ENCODE data around the gene ADCY1. TPM values are rescaled to one million over a fixed set of nuclear protein-coding genes. Genes with fewer than 3 reads are reported as not detected.

ADCY1 gene
- polyA plus RNA-seq, 1 donor (not counting 4 experiments of a cell fraction or from before 2014, with no cell fraction given): 0.54 TPM

GRCh38 chr7:45609180-45609579, 35.0 kb downstream of the ADCY1 start:
- Histone ChIP-seq H3K27ac (ENCODE audit: control insufficient read depth, insufficient read depth, low read length) (no peak overlapping the region), H3K36me3 (ENCODE audit: control insufficient read depth in 2 of 2, extremely low read depth in 1 of 2, insufficient read depth in 2 of 2, low read length in 2 of 2) (no peaks in the 10 kb centered on the region), H3K4me3 (ENCODE audit: control insufficient read depth in 2 of 3, extremely low read depth in 1 of 3, insufficient read depth in 2 of 3, low read depth in 1 of 3, low read length in 3 of 3) (no peak overlapping the region), H3K79me2 (ENCODE audit: control insufficient read depth, insufficient read depth, low read length) (no peaks in the 10 kb centered on the region), H3K4me1 (ENCODE audit: control insufficient read depth, extremely low read depth, insufficient read depth, low read length) (no peaks in the 10 kb centered on the region), H4K20me1 (ENCODE audit: control insufficient read depth, extremely low read depth, insufficient read depth, low read length) (no peaks in the 10 kb centered on the region), H3K27me3 (ENCODE audit: control insufficient read depth, extremely low read depth, insufficient read depth, low read length) (no peaks in the 10 kb centered on the region), H3K4me2 (ENCODE audit: control insufficient read depth, extremely low read depth, insufficient read depth, low read depth, low read length) (no peak overlapping the region), H2AFZ (ENCODE audit: control insufficient read depth, low read length) (no peak overlapping the region), H3K9me3 (ENCODE audit: control insufficient read depth, low read depth, low read length) (no peaks in the 10 kb centered on the region), H3K9me1 (ENCODE audit: control insufficient read depth, extremely low read depth, insufficient read depth, low read length) (no peaks in the 10 kb centered on the region), H3K9ac (ENCODE audit: control insufficient read depth, extremely low read depth, insufficient read depth, low read length) (no peak overlapping the region)
- dilution Hi-C loops (cut with MboI; ENCODE audit: extremely low pct_ligation_motif_present, low sequenced_read_pairs): no loop called here
- no peak for DNase-seq (ENCODE audit: low read depth, low spot score)
- FAIRE-seq: no peak
- TF ChIP-seq CTCF (optimal IDR thresholded peaks at IDR 0.05 in 1 of 3, IDR thresholded peaks at IDR 0.05 in 1 of 3, conservative IDR thresholded peaks at IDR 0.05 in 1 of 3; ENCODE audit: extremely low read depth in 1 of 3, insufficient read depth in 2 of 3, low read length in 3 of 3): no peak
- TF ChIP-seq EZH2 (IDR thresholded peaks at IDR 0.05; ENCODE audit: low read length): no peak

- Histone ChIP-seq H3K4me2 (ENCODE audit: control insufficient read depth, extremely low read depth, insufficient read depth, low read depth, low read length) (no peak overlapping the region), H3K9me3 (ENCODE audit: control insufficient read depth, low read depth, low read length) (no peaks in the 10 kb centered on the region), H3K4me3 (ENCODE audit: control insufficient read depth in 2 of 3, extremely low read depth in 1 of 3, insufficient read depth in 2 of 3, low read depth in 1 of 3, low read length in 3 of 3) (no peak overlapping the region), H3K4me1 (ENCODE audit: control insufficient read depth, extremely low read depth, insufficient read depth, low read length) (no peaks in the 10 kb centered on the region), H3K79me2 (ENCODE audit: control insufficient read depth, insufficient read depth, low read length) (no peaks in the 10 kb centered on the region), H3K27me3 (ENCODE audit: control insufficient read depth, extremely low read depth, insufficient read depth, low read length) (no peaks in the 10 kb centered on the region), H4K20me1 (ENCODE audit: control insufficient read depth, extremely low read depth, insufficient read depth, low read length) (no peaks in the 10 kb centered on the region), H3K9ac (ENCODE audit: control insufficient read depth, extremely low read depth, insufficient read depth, low read length) (no peak overlapping the region), H3K9me1 (ENCODE audit: control insufficient read depth, extremely low read depth, insufficient read depth, low read length) (no peaks in the 10 kb centered on the region), H2AFZ (ENCODE audit: control insufficient read depth, low read length) (no peak overlapping the region), H3K36me3 (ENCODE audit: control insufficient read depth in 2 of 2, extremely low read depth in 1 of 2, insufficient read depth in 2 of 2, low read length in 2 of 2) (no peaks in the 10 kb centered on the region), H3K27ac (ENCODE audit: control insufficient read depth, insufficient read depth, low read length) (no peak overlapping the region)
- FAIRE-seq (no peak), DNase-seq (ENCODE audit: low read depth, low spot score) (no peak)
- dilution Hi-C loops (cut with MboI; ENCODE audit: extremely low pct_ligation_motif_present, low sequenced_read_pairs): no loop called here
- TF ChIP-seq CTCF (optimal IDR thresholded peaks at IDR 0.05 in 1 of 3, IDR thresholded peaks at IDR 0.05 in 1 of 3, conservative IDR thresholded peaks at IDR 0.05 in 1 of 3; ENCODE audit: extremely low read depth in 1 of 3, insufficient read depth in 2 of 3, low read length in 3 of 3) (no peak), EZH2 (IDR thresholded peaks at IDR 0.05; ENCODE audit: low read length) (no peak)
Measured at GRCh38 chr7:45610019-45610418, 35.9 kb downstream of the ADCY1 start.
